GM12878 (cell line): ENCODE measurements around the gene USP12. TPM values are rescaled to one million over a fixed set of nuclear protein-coding genes. Genes with fewer than 3 reads are reported as not detected.
A peak's percentile ranks its signal among the peaks of the same experiment; 100 is the strongest.

Experiments used
- ATF7 ChIP-seq: fragments of 450-650 bp; IDR thresholded peaks from 2 replicates; pipeline ENCODE4 v1.6.1; 2016; ENCODE audit warnings: low read depth, mild to moderate bottlenecking
- CREM ChIP-seq: IDR thresholded peaks from 2 replicates; pipeline ENCODE4 v1.6.1; 2014; ENCODE audit warnings: antibody characterized with exemption, low read depth
- E2F4 ChIP-seq: IDR thresholded peaks from 2 replicates; pipeline ENCODE4 v1.6.1; 2012; ENCODE audit warnings: low read depth, low read length, improper control_type of control experiment
- ETV6 ChIP-seq, 2 experiments: fragments of 450-650 bp in 1 of 2; IDR thresholded peaks in 1 of 2; conservative IDR thresholded peaks in 1 of 2; 2 replicates each; pipeline ENCODE4 v1.6.1; 2014; ENCODE audit warnings: antibody characterized with exemption in 1 of 2, borderline replicate concordance in 1 of 2, low read depth in 1 of 2, mild to moderate bottlenecking in 1 of 2, moderate library complexity in 1 of 2
- FOXM1 ChIP-seq: IDR thresholded peaks from 2 replicates; pipeline ENCODE4 v1.6.1; 2012; ENCODE audit warnings: low read depth, mild to moderate bottlenecking, inconsistent platforms, low read length, moderate library complexity
- IKZF1 ChIP-seq: fragments of 450-650 bp; conservative IDR thresholded peaks from 2 replicates; pipeline ENCODE4 v1.6.1; 2017; ENCODE audit warnings: antibody characterized with exemption, mild to moderate bottlenecking
- KDM1A ChIP-seq: fragments of 200-600 bp; sonication (generic); IDR thresholded peaks from 2 replicates; pipeline ENCODE4 v1.6.1; 2016; ENCODE audit warnings: borderline replicate concordance
- NFIC ChIP-seq: IDR thresholded peaks from 2 replicates; pipeline ENCODE4 v1.6.1; 2012; ENCODE audit warnings: low read depth, mild to moderate bottlenecking, inconsistent platforms, low read length, moderate library complexity
- PAX5 ChIP-seq: IDR thresholded peaks from 2 replicates; pipeline ENCODE4 v1.6.1; 2011; ENCODE audit warnings: low read depth, low read length, borderline replicate concordance
- POLR2AphosphoS2 ChIP-seq: IDR thresholded peaks from 2 replicates; pipeline ENCODE4 v1.6.1; 2011; ENCODE audit warnings: low read depth, mild to moderate bottlenecking, low read length, improper control_type of control experiment, moderate library complexity
- POLR2AphosphoS5 ChIP-seq: IDR thresholded peaks from 2 replicates; pipeline ENCODE4 v1.6.1; 2011; ENCODE audit warnings: mild to moderate bottlenecking, low read length, inconsistent platforms
- REST ChIP-seq: IDR thresholded peaks from 2 replicates; pipeline ENCODE4 v1.6.1; 2012; ENCODE audit warnings: mild to moderate bottlenecking, low read depth, low read length
- SIX5 ChIP-seq: IDR thresholded peaks from 2 replicates; pipeline ENCODE4 v1.6.1; 2011; ENCODE audit warnings: mild to moderate bottlenecking, low read depth, low read length, moderate library complexity; ENCODE audit not compliant: severe bottlenecking
- SP1 ChIP-seq: IDR thresholded peaks from one replicate; pipeline ENCODE4 v1.6.1; 2011; ENCODE audit warnings: low read depth, low read length
- STAT3 ChIP-seq: IDR thresholded peaks from 2 replicates; pipeline ENCODE4 v1.6.1; 2011; ENCODE audit warnings: low read depth, low read length, improper control_type of control experiment
- TBL1XR1 ChIP-seq: IDR thresholded peaks from 2 replicates; pipeline ENCODE4 v1.6.1; 2012; ENCODE audit warnings: low read depth, low read length, improper control_type of control experiment
- TCF7 ChIP-seq: IDR thresholded peaks from 2 replicates; pipeline ENCODE4 v1.6.1; 2014; ENCODE audit warnings: antibody characterized with exemption, borderline replicate concordance
- ZBED1 ChIP-seq: IDR thresholded peaks from 2 replicates; pipeline ENCODE4 v1.6.1; 2016; ENCODE audit warnings: borderline replicate concordance
- ZZZ3 ChIP-seq: IDR thresholded peaks from 2 replicates; pipeline ENCODE4 v1.6.1; 2011; ENCODE audit warnings: low read depth; ENCODE audit not compliant: control insufficient read depth, insufficient read length
- polyA plus RNA-seq, 11 experiments: library from polyadenylated mRNA; depleted of rRNA in 4 of 11; unstranded in 6 of 11; stranded (reverse) in 5 of 11; fragments of >200 nt; fragmentation: Nextera tagmentation in 4 of 11; fragmentation: Illumina TruSeq in 1 of 11; extraction: Ambion mirVana in 4 of 11; extraction: Trizol in 1 of 11; gene quantifications; 1 replicate in 1 of 11; 2 replicates in 10 of 11; pipeline versions ENCODE4 v1.2.1 to v1.2.3, GENCODE V29; 2011 to 2016; ENCODE audit warnings: inconsistent platforms in 2 of 11, missing spikeins in 2 of 11, low read depth in 1 of 11
- total RNA-seq, 4 experiments: library from RNA; depleted of rRNA in 3 of 4; stranded (reverse); fragments of >200 nt in 3 of 4; fragmentation: Illumina TruSeq in 1 of 4; extraction: Trizol in 1 of 4; gene quantifications; 2 replicates each; pipeline versions ENCODE4 v1.2.1 to v1.2.3, GENCODE V29; 2013 to 2021
- TF ChIP-seq, protein P1 (sequence below): fragments of 450-650 bp; IDR thresholded peaks from 2 replicates; pipeline ENCODE4 v1.6.1; 2017; ENCODE audit warnings: mild to moderate bottlenecking, low read depth, inconsistent platforms; ENCODE audit not compliant: poor library complexity, severe bottlenecking
- TF ChIP-seq, protein P2 (sequence below): fragments of 150-350 bp; IDR thresholded peaks from 2 replicates; pipeline ENCODE4 v1.6.1; 2016; ENCODE audit warnings: low read depth, low read length

The USP12 gene
- total and polyA plus RNA-seq, 10 of the 15 experiments (the other 5 are each of a cell fraction or from before 2014, with no cell fraction given), result 3.5 to 32.2 (median 24.6) TPM

- TF ChIP-seq ZZZ3 (no peak), FOXM1 (no peak), ETV6 (conservative IDR thresholded peaks at IDR 0.05 in 1 of 2, IDR thresholded peaks at IDR 0.05 in 1 of 2; ENCODE audit: borderline replicate concordance in 1 of 2, low read depth in 1 of 2) (no peak), NFIC (peak; percentile 75; the same call in 1 of the 2 replicates), PAX5 (no peak), REST (no peak), POLR2AphosphoS5 (no peak), TCF7 (no peak), POLR2AphosphoS2 (no peak), ZBED1 (no peak), SIX5 (no peak), E2F4 (no peak), ATF7 (no peak; the same call in 1 of the 2 replicates), CREM (peak; percentile 37; the same call in 1 of the 2 replicates), IKZF1 (no peak), STAT3 (0 out of 2 replicates have a peak, but pooled peaks have one; percentile 69), SP1 (no peak), TBL1XR1 (no peak), KDM1A (no peak)
- TF ChIP-seq, protein P1, sequence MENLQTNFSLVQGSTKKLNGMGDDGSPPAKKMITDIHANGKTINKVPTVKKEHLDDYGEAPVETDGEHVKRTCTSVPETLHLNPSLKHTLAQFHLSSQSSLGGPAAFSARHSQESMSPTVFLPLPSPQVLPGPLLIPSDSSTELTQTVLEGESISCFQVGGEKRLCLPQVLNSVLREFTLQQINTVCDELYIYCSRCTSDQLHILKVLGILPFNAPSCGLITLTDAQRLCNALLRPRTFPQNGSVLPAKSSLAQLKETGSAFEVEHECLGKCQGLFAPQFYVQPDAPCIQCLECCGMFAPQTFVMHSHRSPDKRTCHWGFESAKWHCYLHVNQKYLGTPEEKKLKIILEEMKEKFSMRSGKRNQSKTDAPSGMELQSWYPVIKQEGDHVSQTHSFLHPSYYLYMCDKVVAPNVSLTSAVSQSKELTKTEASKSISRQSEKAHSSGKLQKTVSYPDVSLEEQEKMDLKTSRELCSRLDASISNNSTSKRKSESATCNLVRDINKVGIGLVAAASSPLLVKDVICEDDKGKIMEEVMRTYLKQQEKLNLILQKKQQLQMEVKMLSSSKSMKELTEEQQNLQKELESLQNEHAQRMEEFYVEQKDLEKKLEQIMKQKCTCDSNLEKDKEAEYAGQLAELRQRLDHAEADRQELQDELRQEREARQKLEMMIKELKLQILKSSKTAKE, result peak; percentile 63
- TF ChIP-seq, protein P2, sequence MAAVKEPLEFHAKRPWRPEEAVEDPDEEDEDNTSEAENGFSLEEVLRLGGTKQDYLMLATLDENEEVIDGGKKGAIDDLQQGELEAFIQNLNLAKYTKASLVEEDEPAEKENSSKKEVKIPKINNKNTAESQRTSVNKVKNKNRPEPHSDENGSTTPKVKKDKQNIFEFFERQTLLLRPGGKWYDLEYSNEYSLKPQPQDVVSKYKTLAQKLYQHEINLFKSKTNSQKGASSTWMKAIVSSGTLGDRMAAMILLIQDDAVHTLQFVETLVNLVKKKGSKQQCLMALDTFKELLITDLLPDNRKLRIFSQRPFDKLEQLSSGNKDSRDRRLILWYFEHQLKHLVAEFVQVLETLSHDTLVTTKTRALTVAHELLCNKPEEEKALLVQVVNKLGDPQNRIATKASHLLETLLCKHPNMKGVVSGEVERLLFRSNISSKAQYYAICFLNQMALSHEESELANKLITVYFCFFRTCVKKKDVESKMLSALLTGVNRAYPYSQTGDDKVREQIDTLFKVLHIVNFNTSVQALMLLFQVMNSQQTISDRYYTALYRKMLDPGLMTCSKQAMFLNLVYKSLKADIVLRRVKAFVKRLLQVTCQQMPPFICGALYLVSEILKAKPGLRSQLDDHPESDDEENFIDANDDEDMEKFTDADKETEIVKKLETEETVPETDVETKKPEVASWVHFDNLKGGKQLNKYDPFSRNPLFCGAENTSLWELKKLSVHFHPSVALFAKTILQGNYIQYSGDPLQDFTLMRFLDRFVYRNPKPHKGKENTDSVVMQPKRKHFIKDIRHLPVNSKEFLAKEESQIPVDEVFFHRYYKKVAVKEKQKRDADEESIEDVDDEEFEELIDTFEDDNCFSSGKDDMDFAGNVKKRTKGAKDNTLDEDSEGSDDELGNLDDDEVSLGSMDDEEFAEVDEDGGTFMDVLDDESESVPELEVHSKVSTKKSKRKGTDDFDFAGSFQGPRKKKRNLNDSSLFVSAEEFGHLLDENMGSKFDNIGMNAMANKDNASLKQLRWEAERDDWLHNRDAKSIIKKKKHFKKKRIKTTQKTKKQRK, result no peak
These were observed 1.4 kb downstream of the USP12 start (continued) for GRCh38 chr13:27170221-27170515.
